Spinal cord (tissue), 10 donors: Measurements from ENCODE around the gene KLHL22. TPM values are rescaled to one million over a fixed set of nuclear protein-coding genes. Genes with fewer than 3 reads are reported as not detected.
"Not testable (repeated sequence)": the region's sequence is repeated elsewhere in the genome, so short reads cannot be mapped to it uniquely, and the experiment has no call there.

Experiments used
- DNase-seq, 6 donors: peaks; one replicate each; pipeline versions ENCODE4 v3.0.0 to v3.0.0-alpha.2; 2013 to 2015; ENCODE audit warnings: low spot score in 6 of 6, low read depth in 4 of 6
- H3K27ac ChIP-seq: one replicate; pipeline ENCODE4 v1.5.1; 2013; ENCODE audit warnings: low read depth, low read length, control low read depth
- H3K27me3 ChIP-seq: one replicate; pipeline ENCODE4 v1.6.1; 2013; ENCODE audit warnings: low read length; ENCODE audit not compliant: control insufficient read depth, insufficient read depth
- H3K36me3 ChIP-seq: one replicate; pipeline ENCODE4 v1.6.1; 2013; ENCODE audit warnings: low read length; ENCODE audit not compliant: control insufficient read depth, insufficient read depth
- H3K4me1 ChIP-seq: one replicate; pipeline ENCODE4 v1.6.1; 2013; ENCODE audit warnings: low read length; ENCODE audit not compliant: control insufficient read depth, insufficient read depth
- H3K4me3 ChIP-seq: one replicate; pipeline ENCODE4 v1.5.1; 2013; ENCODE audit warnings: low read depth, low read length, control low read depth
- H3K9me3 ChIP-seq: one replicate; pipeline ENCODE4 v1.6.1; 2013; ENCODE audit warnings: low read length; ENCODE audit not compliant: control insufficient read depth, insufficient read depth
- WGBS: methylation state at CpG from one replicate; pipeline ENCODE4 v1.1.5; 2013; ENCODE audit warnings: missing lambda C conversion rate; ENCODE audit not compliant: insufficient coverage; 5-methylcytosine and 5-hydroxymethylcytosine counted together
- long read RNA-seq, 4 donors: transcript quantifications; one replicate each; lab custom pipeline, GENCODE V29; 2026
- polyA plus RNA-seq, 2 donors: library from polyadenylated mRNA; unstranded; fragments of 120-200 nt; gene quantifications; one replicate each; pipeline ENCODE4 v1.2.1, GENCODE V29; 2013; ENCODE audit not compliant: insufficient read length in 2 of 2
- total RNA-seq, 2 donors: library from RNA; depleted of rRNA in 1 of 2; stranded (reverse); fragments of 120-200 nt in 1 of 2; fragments of >200 nt in 1 of 2; gene quantifications; one replicate each; pipeline versions ENCODE4 v1.2.3 to v1.2.4, GENCODE V29; 2013 to 2014
- donor health status: healthy.

The KLHL22 gene
- total RNA-seq (10 to 100 TPM; 40.8 to 51.7 TPM), polyA plus RNA-seq (10 to 100 TPM; 52.8 to 68.4 TPM)
- long read RNA-seq, donor 1, transcript KLHL22-201 (7 exons, 2,616 nt) = major isoform, 12 of 13 reads
- long read RNA-seq, donor 1, partial matches to known transcripts = 0 of 13 reads
- long read RNA-seq, donor 1, other reads (novel, unspliced or antisense) = 0 of 13 reads
- long read RNA-seq, donor 2, partial matches to known transcripts = 0 of 2 reads
- long read RNA-seq, donor 2, other reads (novel, unspliced or antisense) = 0 of 2 reads
- long read RNA-seq, donor 3, partial matches to known transcripts = 0 of 2 reads
- long read RNA-seq, donor 3, other reads (novel, unspliced or antisense) = 0 of 2 reads
- long read RNA-seq, donor 4, partial matches to known transcripts = 0 of 2 reads
- long read RNA-seq, donor 4, other reads (novel, unspliced or antisense) = 0 of 2 reads

DNA sequence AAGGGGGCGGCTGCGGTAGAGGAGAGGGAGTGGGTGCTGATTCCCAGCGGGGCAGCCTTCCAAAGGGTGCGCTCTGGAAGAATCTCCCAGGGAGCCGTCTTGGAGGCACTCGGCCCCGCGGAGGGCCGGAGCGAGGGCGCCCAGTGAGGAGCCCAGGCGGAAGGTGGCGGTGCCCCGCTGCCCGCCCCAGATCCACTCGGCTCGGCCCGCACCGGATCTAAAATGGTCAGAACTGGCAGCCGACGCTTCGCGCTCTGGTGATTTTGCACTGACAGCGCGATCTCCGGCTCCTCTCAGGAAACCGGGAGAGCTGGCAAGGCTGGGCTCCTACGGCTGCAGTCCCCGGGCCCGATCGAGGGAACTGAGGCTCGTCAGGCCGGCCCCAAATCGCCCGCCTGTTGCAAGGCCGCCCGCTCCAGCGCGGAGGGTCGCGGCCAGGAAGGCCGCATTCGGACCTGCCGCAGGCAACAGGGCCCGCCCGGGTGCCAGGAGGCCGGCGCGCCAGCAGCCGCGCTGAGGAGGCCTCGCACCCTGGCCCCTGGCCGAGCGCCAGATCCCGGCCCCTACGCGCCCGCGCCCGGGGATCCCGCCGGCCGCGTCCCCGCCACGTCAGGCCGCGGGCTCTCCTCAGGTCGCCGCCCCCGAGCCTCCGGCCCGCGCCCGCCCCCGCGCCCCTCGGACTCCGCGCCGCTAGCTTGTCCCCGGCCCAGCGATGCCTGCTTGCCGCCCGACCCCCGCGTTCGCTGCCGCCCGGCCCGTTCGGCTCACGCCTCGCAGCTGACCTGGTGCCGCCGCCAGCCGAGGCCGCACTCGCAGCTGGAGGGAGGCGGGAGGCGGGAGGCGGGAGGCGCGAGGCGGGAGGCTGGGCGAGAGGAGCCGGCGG is at the start of gene KLHL22:
Gene KLHL22 (minus strand): TSS at position 818 of the 883 bp plus-strand sequence. CDS start 6,584 bp downstream, outside the sequence.
- Histone ChIP-seq H3K27me3 (no peaks in the 10 kb centered on the region), H3K4me3 (peak within 1 kb of the TSS; percentile 77), H3K4me1 (peaks cover 36% of the 10 kb centered on the region), H3K36me3 (peaks cover 11% of the 10 kb centered on the region), H3K27ac (peak within 1 kb of the TSS; percentile 96), H3K9me3 (no peaks in the 10 kb centered on the region)
- DNase-seq = peak in 2 of 6 donors; percentile 32 to 61
- WGBS = under 1% methylated on average over 108 of the region's 108 CpGs

DNA sequence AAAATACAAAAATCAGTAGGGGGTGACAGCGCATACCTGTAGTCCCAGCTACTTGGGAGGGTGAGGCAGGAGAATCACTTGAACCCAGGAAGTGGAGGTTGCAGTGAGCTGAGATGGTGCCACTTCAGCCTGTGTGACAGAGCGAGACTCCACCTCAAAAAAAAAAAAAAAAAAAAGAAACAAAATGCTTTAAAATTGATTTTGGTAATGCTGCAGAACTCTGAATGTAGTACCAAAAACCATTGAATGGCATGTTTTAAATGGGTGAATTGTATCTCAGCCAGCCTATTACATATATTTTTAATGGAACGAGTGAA is 49.7 kb upstream of the KLHL22 start:
- Histone ChIP-seq H3K36me3 (peaks cover 15% of the 10 kb centered on the region), H3K4me1 (peaks cover 15% of the 10 kb centered on the region)
- H3K27me3 ChIP-seq, DNase-seq, H3K27ac ChIP-seq, H3K9me3 ChIP-seq, H3K4me3 ChIP-seq: not testable (repeated sequence)
- no CpG with 5 or more reads among the region's 3 CpGs for WGBS

DNA sequence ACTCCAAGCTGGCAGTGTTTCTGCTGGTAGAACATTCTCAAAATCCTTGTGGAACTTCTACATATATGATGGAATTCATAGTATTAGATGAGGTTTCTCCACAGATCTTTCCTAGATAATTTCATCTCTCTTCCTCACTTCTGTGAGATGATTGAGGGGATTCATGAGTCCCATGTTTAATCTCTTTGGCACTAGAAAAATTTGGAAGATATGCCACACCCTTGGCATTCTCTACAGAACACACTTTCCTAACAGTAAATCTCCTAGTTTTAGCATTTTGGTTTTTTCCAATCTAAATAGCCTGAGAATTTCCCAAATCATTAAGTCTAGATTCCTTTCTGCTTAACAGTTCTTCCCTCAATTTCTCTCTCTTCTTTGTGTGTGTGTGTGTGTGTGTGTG is 47.1 kb upstream of the KLHL22 start:
- Histone ChIP-seq H3K27me3 (no peaks in the 10 kb centered on the region), H3K4me1 (peaks cover 4% of the 10 kb centered on the region), H3K4me3 (no peak overlapping the region), H3K9me3 (no peaks in the 10 kb centered on the region), H3K36me3 (peaks cover 32% of the 10 kb centered on the region), H3K27ac (no peak overlapping the region)
- no peak for DNase-seq

DNA sequence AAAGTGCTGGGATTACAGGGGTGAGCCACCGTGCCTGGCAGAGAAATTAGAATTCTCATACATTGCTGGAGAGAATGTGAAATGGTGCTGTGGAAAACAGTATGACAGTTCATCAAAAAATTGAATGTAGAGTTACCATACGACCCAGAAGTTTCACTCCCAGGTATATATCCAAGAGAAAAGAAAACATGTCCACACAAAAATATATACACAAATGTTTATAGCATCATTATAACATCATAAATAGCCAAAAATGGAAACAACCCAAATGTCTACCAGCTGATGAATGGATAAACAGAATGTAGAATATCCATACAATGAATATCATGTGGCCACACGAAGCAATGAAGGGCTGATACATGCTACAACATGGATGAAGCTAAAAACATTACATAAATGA is 46.5 kb upstream of the KLHL22 start:
- Histone ChIP-seq H3K27me3 (no peaks in the 10 kb centered on the region), H3K9me3 (no peaks in the 10 kb centered on the region), H3K4me1 (peaks cover 4% of the 10 kb centered on the region), H3K4me3 (no peak overlapping the region), H3K36me3 (peaks cover 39% of the 10 kb centered on the region), H3K27ac (no peak overlapping the region)
- no peak for DNase-seq
- 100% methylated on average over 1 of the region's 3 CpGs for WGBS

GRCh38 chr22:20538875-20539274 is 43.3 kb upstream of the KLHL22 start:
- H3K4me3 ChIP-seq, H3K27me3 ChIP-seq, H3K27ac ChIP-seq, DNase-seq, H3K9me3 ChIP-seq: not testable (repeated sequence)
- 100% methylated on average over 1 of the region's 8 CpGs for WGBS
- H3K36me3 ChIP-seq = peaks cover 33% of the 10 kb centered on the region
- H3K4me1 ChIP-seq = peaks cover 14% of the 10 kb centered on the region

DNA sequence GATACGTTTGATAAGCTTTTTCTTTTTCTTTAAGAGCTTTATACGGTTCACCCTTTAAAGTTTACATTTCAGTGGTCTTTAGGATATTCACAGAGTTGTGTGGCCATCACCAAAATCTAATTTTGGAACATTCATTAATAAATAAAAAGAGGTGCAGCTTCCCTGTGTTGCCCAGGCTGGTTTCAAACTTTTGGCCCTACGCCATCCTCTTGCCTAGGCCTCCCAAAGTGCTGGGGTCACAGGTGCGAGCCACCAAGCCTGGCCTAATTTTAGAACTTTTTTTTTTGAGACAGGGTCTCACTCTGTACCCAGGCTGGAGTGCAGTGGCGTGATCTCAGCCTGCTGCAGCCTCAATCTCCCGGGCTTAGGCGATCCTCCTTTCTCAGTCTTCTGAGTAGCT is 42.4 kb upstream of the KLHL22 start:
- H3K27ac ChIP-seq = no peak overlapping the region

DNA sequence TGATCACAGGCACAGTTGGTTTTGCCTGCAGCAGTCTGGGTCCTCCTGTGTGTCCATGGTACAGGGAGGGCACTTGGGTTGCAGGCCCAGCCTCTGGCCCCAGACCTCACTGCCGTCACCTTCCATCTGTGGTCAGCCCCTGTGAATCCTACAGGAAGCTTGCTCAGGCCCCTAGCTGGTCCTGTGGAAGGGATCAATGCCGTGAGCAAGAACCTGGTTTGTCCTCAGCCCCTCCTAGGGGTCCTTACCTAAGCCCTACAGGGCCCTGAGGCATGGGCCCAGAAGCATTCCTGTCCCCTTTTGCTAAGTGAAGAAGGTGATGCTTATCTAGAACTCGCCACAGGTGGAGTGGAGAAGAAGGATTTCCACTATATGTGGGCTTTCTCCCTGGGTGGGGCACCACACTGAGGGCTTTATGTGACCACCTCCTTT is 41.7 kb upstream of the KLHL22 start:
- 100% methylated on average over 2 of the region's 3 CpGs for WGBS
- Histone ChIP-seq H3K4me3 (no peak overlapping the region), H3K4me1 (peaks cover 29% of the 10 kb centered on the region), H3K9me3 (no peaks in the 10 kb centered on the region), H3K27me3 (no peaks in the 10 kb centered on the region), H3K36me3 (peaks cover 38% of the 10 kb centered on the region), H3K27ac (no peak overlapping the region)
- DNase-seq = no peak

More for the DNA sequence above, 42.4 kb upstream of the KLHL22 start:
- 100% methylated on average over 5 of the region's 7 CpGs for WGBS
- no peak for DNase-seq
- H3K4me3 ChIP-seq = no peak overlapping the region
- H3K9me3 ChIP-seq = no peaks in the 10 kb centered on the region
- peaks cover 23% of the 10 kb centered on the region for H3K4me1 ChIP-seq
- no peaks in the 10 kb centered on the region for H3K27me3 ChIP-seq
- peaks cover 38% of the 10 kb centered on the region for H3K36me3 ChIP-seq

- H3K27me3 ChIP-seq = no peaks in the 10 kb centered on the region
- no peaks in the 10 kb centered on the region for H3K9me3 ChIP-seq
- no peak for DNase-seq
- H3K36me3 ChIP-seq = peaks cover 36% of the 10 kb centered on the region
- H3K4me3 ChIP-seq = no peak overlapping the region
- no peak overlapping the region for H3K27ac ChIP-seq
- 77% methylated on average over 12 of the region's 12 CpGs for WGBS
- H3K4me1 ChIP-seq = peaks cover 35% of the 10 kb centered on the region
Measured at GRCh38 chr22:20536590-20537324, 41.2 kb upstream of the KLHL22 start.

- peaks cover 54% of the 10 kb centered on the region for H3K4me1 ChIP-seq
- H3K4me3 ChIP-seq = no peak overlapping the region
- DNase-seq = peak in 2 of 6 donors; percentile 40 to 56
- H3K9me3 ChIP-seq = no peaks in the 10 kb centered on the region
- H3K27ac ChIP-seq = no peak overlapping the region
- WGBS = 32% methylated on average over 2 of the region's 3 CpGs
- H3K27me3 ChIP-seq = no peaks in the 10 kb centered on the region
- H3K36me3 ChIP-seq = peaks cover 43% of the 10 kb centered on the region
Measured at GRCh38 chr22:20533879-20534265, 38.3 kb upstream of the KLHL22 start.
